Erythroblast (primary cell): ENCODE results near the gene AMOTL1.

Experiments
- GATA1 ChIP-seq: IDR thresholded peaks from 2 replicates; pipeline ENCODE4 v1.6.1; 2011; ENCODE audit warnings: low read depth, mild to moderate bottlenecking, control low read depth, low read length, moderate library complexity
- POLR2A ChIP-seq: IDR thresholded peaks from 2 replicates; pipeline ENCODE4 v1.6.1; 2011; ENCODE audit warnings: mild to moderate bottlenecking, low read length

DNA sequence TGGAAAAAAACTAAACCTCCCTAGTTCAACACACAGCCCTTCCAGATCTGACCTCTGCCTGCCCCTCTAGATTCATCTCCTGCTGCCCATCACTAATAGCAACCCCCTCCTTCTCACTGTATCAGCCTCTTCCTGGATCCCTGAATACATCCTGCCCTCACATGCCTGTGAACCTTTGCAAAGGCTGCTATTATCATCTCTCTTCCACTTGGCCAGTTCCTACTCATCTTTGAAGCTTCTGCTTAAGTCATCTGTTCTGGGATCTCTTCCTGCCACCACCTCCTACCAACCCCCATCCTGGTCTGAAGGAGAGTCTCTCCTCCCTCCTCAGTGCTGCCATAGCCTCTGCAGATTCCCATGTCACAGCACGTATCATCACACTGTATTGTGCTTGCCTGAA is 38.0 kb upstream of the AMOTL1 start:
- TF ChIP-seq POLR2A = no peak
- TF ChIP-seq GATA1 = no peak
